HFFc6 (cell line): ENCODE results near the gene TNF. TPM values are rescaled to one million over a fixed set of nuclear protein-coding genes. Genes with fewer than 3 reads are reported as not detected.
A peak's percentile ranks its signal among the peaks of the same experiment; 100 is the strongest.
"Not testable (repeated sequence)": the region's sequence is repeated elsewhere in the genome, so short reads cannot be mapped to it uniquely, and the experiment has no call there.

Experiments used
- DNase-seq: peaks from one replicate; pipeline ENCODE4 v3.0.0-alpha.2; 2018
- H3K27ac Mint-ChIP-seq: 2 replicates; pipeline ENCODE4 v1.8.0; 2020; ENCODE audit warnings: mild to moderate bottlenecking, mixed read lengths
- H3K27me3 Mint-ChIP-seq: 2 replicates; pipeline ENCODE4 v1.8.0; 2021; ENCODE audit warnings: mild to moderate bottlenecking, moderate library complexity, mixed read lengths; ENCODE audit not compliant: insufficient read depth
- H3K36me3 Mint-ChIP-seq: 2 replicates; pipeline ENCODE4 v1.8.0; 2021; ENCODE audit warnings: low read depth, mixed read lengths
- H3K4me1 Mint-ChIP-seq: 2 replicates; pipeline ENCODE4 v1.8.0; 2020; ENCODE audit warnings: low read depth, mixed read lengths
- H3K4me3 Mint-ChIP-seq: 2 replicates; pipeline ENCODE4 v1.8.0; 2020; ENCODE audit warnings: mild to moderate bottlenecking, moderate library complexity, mixed read lengths
- H3K9me3 Mint-ChIP-seq: 2 replicates; pipeline ENCODE4 v1.8.0; 2020; ENCODE audit warnings: mild to moderate bottlenecking, mixed read lengths
- total RNA-seq, 6 experiments: library from RNA; stranded (reverse); fragmentation: NEBNext Ultra II Directional; extraction: Animal tissue kit (Norgen Biotek cat#: 25700); gene quantifications; 2 replicates in 1 of 6; 3 replicates in 5 of 6; pipeline ENCODE4 v1.2.3, GENCODE V29; 2021
- TF ChIP-seq, protein P1 (sequence below): fragments of 200-600 bp; sonication (generic); IDR thresholded peaks from 2 replicates; pipeline ENCODE4 v1.5.0; 2021; ENCODE audit warnings: antibody characterized with exemption, mild to moderate bottlenecking

TNF gene
- total RNA-seq, 6 experiments from 2014 or later = 0.12 to 0.41 (median 0.23) TPM

DNA sequence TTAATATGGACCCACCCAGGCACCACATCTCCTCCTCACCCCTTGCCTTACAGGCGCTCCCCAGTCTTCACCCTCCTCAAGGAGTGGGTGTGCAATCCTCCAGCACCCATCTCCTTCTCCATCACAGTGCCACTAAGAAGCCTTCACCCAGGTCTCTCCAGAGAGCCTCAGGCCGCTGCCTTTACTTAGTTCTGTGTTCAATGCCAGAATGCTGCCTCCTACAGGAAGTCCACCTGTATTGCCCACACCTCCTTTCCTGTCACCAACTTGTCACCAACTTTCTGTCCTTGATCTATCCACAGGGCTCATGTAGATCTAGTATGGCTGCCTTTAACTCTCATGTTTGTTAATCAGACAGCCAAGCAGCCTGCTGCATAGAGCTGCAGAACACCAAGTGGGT is 10.1 kb downstream of the TNF start:
- TF ChIP-seq, protein P1, sequence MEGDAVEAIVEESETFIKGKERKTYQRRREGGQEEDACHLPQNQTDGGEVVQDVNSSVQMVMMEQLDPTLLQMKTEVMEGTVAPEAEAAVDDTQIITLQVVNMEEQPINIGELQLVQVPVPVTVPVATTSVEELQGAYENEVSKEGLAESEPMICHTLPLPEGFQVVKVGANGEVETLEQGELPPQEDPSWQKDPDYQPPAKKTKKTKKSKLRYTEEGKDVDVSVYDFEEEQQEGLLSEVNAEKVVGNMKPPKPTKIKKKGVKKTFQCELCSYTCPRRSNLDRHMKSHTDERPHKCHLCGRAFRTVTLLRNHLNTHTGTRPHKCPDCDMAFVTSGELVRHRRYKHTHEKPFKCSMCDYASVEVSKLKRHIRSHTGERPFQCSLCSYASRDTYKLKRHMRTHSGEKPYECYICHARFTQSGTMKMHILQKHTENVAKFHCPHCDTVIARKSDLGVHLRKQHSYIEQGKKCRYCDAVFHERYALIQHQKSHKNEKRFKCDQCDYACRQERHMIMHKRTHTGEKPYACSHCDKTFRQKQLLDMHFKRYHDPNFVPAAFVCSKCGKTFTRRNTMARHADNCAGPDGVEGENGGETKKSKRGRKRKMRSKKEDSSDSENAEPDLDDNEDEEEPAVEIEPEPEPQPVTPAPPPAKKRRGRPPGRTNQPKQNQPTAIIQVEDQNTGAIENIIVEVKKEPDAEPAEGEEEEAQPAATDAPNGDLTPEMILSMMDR = peak; percentile 75
- Mint-ChIP-seq H3K27ac (no peak overlapping the region), H3K4me1 (peaks cover 25% of the 10 kb centered on the region), H3K9me3 (no peaks in the 10 kb centered on the region), H3K36me3 (no peaks in the 10 kb centered on the region), H3K27me3 (no peaks in the 10 kb centered on the region), H3K4me3 (no peak overlapping the region)
- DNase-seq = peak; percentile 25

DNA sequence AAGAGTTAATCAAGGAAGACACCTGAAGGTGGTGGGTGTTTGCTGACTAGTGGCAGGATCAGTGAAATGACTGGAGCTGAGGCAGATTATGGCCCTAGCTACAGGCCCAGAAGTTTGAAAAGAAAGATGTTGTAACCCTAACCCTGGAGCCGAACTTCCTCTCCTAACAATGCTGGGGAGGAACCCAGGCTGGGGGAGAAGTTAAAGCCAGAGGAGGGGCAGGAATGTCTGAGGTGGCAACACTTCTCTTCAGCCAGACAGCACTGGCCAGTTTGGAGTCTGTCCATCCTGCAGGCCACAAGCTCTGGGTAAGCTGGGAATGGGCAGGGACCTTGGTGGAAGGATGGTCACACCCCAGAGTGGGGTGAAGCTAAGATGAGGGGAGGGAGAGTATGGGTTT is 10.6 kb downstream of the TNF start, which contains the start of gene LST1:
Gene LST1 (plus strand): TSS at position 270 of the 400 bp plus-strand sequence. CDS start 1,023 bp downstream, outside the sequence.
- H3K4me1 Mint-ChIP-seq = peaks cover 25% of the 10 kb centered on the region
- no peak within 1 kb of the TSS for H3K4me3 Mint-ChIP-seq
- H3K9me3 Mint-ChIP-seq = no peaks in the 10 kb centered on the region
- H3K27ac Mint-ChIP-seq = no peak within 1 kb of the TSS
- no peaks in the 10 kb centered on the region for H3K27me3 Mint-ChIP-seq
- no peaks in the 10 kb centered on the region for H3K36me3 Mint-ChIP-seq
- no peak for DNase-seq
- TF ChIP-seq, protein P1 = no peak

DNA sequence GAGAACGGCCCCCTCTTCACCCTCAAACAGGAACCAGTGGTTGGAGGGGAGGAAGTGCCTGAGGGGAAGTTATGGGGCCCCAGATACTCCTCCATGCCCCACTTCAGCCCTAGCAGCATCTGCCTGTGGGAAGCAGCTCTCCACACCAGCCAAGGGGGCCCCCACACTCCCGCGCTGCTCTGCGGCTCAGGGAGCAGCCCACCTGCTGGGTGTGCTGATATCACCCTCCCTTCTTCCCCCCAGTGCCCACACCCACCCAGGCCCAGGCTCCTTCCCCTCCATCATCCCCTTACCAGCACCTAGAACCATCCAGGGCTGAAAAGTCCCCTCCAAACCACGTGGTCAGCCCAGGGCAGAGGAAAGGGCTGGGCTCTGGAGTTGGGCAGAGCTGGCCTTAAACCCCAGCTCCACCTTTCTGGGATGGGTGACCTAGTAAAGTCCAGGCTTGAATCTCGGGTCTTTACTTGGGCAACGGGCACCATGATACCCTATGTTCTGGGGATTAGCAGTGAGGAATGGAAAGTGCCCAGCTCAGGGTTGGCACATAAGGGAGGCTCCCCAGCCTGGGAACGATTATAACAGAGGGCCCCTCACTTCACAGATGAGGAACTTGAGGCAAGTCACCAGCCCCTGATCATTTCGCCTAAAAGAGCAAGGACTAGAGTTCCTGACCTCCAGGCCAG is 11.4 kb downstream of the TNF start:
- Mint-ChIP-seq H3K9me3 (no peaks in the 10 kb centered on the region), H3K4me1 (peaks cover 18% of the 10 kb centered on the region), H3K36me3 (no peaks in the 10 kb centered on the region), H3K27ac (no peak overlapping the region), H3K27me3 (no peaks in the 10 kb centered on the region), H3K4me3 (no peak overlapping the region)
- no peak for DNase-seq
- TF ChIP-seq, protein P1 = no peak

- H3K4me1 Mint-ChIP-seq = peaks cover 14% of the 10 kb centered on the region
- no peak overlapping the region for H3K4me3 Mint-ChIP-seq
- DNase-seq = no peak
- TF ChIP-seq, protein P1 = no peak
- H3K9me3 Mint-ChIP-seq = no peaks in the 10 kb centered on the region
- no peaks in the 10 kb centered on the region for H3K27me3 Mint-ChIP-seq
- H3K36me3 Mint-ChIP-seq = no peaks in the 10 kb centered on the region
- H3K27ac Mint-ChIP-seq = no peak overlapping the region
Measured at GRCh38 chr6:31587791-31588777, 12.7 kb downstream of the TNF start.

- Mint-ChIP-seq H3K27me3 (no peaks in the 10 kb centered on the region), H3K36me3 (no peaks in the 10 kb centered on the region), H3K4me3 (no peak overlapping the region; the same call in 1 of the 2 replicates), H3K4me1 (peaks cover 14% of the 10 kb centered on the region), H3K27ac (peak overlapping the region; percentile 6; the same call in 1 of the 2 replicates), H3K9me3 (no peaks in the 10 kb centered on the region)
- no peak for DNase-seq
- TF ChIP-seq, protein P1 = no peak
Measured at GRCh38 chr6:31588871-31589650, 13.7 kb downstream of the TNF start.

DNA sequence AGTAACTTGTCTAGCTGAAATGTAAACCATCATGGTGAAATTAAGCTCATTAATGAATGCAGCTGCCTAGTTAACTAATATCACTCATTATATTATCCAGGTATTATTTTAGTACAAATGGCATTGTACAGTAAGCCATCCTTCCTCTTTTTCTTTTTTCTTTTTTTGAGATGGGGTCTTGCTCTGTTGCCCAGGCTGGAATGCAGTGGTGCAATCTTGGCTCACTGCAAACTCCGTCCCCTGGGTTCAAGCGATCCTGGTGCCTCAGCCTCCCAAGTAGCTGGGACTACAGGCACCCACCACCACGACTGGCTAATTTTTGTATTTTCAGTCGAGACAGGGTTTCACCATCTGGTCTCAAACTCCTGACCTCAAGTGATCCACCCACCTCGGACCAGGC is 15.3 kb downstream of the TNF start:
- H3K4me1 Mint-ChIP-seq = peaks cover 12% of the 10 kb centered on the region
- not testable (repeated sequence) for H3K36me3 Mint-ChIP-seq, H3K4me3 Mint-ChIP-seq, DNase-seq, H3K9me3 Mint-ChIP-seq, H3K27ac Mint-ChIP-seq, H3K27me3 Mint-ChIP-seq
